Measurements from ENCODE around the gene CADM3.

DNA sequence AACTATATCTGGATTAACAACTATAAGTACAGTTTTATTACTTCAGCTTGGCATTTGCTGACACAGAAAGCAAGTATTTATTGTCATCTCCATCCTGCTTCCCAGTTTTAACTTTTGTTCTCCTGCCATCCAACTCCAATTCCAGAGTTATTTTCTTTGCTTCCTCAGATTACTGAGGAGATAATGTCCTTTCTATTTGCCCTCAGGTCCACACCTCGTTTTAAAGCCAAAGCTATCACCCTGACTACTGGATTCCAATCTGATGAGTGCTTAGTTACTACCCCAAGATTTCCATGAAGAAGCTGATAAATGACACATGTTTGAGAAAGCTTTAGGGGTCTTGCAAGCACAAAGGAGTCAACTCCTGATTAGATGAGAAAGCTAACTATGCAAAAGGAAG lies 58.5 kb downstream of the CADM3 start:
- TF ChIP-seq POLR2A (IDR thresholded peaks at IDR 0.05) = no peak
- TF ChIP-seq, protein P1, sequence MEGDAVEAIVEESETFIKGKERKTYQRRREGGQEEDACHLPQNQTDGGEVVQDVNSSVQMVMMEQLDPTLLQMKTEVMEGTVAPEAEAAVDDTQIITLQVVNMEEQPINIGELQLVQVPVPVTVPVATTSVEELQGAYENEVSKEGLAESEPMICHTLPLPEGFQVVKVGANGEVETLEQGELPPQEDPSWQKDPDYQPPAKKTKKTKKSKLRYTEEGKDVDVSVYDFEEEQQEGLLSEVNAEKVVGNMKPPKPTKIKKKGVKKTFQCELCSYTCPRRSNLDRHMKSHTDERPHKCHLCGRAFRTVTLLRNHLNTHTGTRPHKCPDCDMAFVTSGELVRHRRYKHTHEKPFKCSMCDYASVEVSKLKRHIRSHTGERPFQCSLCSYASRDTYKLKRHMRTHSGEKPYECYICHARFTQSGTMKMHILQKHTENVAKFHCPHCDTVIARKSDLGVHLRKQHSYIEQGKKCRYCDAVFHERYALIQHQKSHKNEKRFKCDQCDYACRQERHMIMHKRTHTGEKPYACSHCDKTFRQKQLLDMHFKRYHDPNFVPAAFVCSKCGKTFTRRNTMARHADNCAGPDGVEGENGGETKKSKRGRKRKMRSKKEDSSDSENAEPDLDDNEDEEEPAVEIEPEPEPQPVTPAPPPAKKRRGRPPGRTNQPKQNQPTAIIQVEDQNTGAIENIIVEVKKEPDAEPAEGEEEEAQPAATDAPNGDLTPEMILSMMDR (IDR thresholded peaks at IDR 0.05) = no peak

Measured in esophagus squamous epithelium (tissue), 4 donors.